GM19240 (cell line): ENCODE measurements around the gene CS.
"Not testable (repeated sequence)": the region's sequence is repeated elsewhere in the genome, so short reads cannot be mapped to it uniquely, and the experiment has no call there.

ENCODE experiments used
- DNase-seq: peaks from one replicate; pipeline ENCODE4 v3.0.0; 2011; ENCODE audit warnings: low spot score; ENCODE audit not compliant: insufficient read length

CS gene

DNA sequence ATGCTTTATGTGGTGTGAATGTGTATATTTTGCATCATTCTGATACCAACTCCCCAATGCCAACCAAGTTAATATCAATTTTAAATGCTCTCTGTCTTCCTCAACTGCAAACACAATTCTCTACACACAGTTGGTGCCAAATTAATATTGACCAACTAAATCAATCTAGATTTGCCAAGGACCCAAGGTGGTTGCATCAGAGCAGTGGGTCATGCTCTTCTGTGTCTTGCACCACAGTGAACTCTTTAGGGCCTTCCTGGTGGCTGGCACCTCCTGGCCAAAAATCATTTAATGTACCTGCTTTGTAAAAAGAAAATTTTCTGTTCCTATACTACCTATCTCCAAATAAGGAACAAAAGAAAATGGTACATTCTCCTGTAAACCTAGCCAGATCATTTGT is 19.3 kb downstream of the CS start:
- DNase-seq: no peak

GRCh38 chr12:56278905-56279304 is 21.2 kb downstream of the CS start:
- no peak for DNase-seq

- no peak for DNase-seq
Measured at GRCh38 chr12:56274299-56274698, 25.8 kb downstream of the CS start.

DNA sequence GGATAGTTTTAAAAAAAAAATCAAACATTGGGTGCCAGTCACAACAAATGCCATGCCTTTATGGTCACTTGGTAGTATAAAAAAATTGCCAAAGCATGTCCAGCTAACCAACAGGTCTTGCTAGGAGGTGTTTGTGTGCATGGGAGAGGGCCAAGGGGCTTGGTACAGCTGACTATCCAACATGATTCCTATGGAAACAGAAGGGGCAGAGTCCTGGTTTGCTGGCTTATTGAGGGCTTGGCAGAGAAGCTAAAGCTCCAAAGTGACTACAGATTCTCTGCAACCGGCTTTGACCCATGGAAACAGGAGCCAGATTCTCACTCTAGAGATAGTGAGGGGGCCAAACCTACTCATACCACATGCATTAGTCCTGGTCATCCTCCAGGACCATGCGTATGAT is 27.7 kb downstream of the CS start:
- DNase-seq: not testable (repeated sequence)

DNA sequence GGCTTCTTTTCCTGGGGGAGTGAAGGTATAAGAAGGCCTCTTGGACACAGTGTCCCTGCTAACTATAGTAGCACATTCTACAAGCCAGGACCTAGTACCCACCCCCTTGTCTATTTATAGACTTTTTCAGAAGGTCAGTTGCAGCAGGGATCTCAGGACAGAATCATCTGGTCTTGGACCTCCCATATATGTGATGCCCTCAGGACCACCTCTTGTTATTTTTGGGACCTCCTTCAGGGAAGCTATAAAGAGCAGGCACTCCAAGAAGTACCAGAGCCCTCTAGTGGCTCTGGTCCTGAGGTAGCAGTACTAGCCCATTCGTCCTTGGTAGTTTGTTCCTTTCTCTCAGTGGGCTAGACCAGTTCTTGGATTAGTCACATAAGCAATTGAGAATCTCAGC is 29.1 kb downstream of the CS start:
- no peak for DNase-seq

- DNase-seq: no peak
Measured at GRCh38 chr12:56267443-56268071, 32.6 kb downstream of the CS start.

- peak; percentile 92 for DNase-seq
Measured at GRCh38 chr12:56266693-56267442, 33.3 kb downstream of the CS start, which contains the start of gene COQ10A. COQ10A (plus strand) TSS chr12:56266942; CDS start chr12:56267119, 177 bp downstream.

DNA sequence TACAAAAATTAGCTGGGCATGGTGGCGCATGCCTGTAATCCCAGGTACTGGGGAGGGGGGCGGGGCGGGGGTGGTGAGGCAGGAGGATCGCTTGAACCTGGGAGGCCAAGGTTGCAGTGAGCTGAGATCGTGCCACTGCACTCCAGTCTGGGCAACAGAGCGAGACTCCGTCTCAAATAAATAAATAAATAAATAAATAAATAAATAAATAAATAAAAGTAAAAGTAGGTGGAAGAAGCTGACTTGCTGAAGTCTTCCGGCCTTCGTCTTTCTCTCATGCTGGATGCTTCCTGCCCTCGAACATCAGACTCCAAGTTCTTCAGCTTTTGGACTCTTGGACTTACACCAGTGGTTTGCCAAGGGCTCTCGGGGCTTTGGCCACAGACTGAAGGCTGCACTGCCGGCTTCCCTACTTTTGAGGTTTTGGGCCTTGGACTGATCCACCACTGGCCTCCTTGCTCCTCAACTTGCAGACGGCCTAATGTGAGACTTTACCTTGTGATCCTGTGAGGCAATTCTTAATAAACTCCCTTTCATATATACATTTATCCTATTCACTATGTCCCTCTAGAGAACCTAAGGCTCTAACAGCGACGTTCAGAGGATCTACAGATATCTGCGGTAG is 34.0 kb downstream of the CS start:
- DNase-seq: not testable (repeated sequence)

DNA sequence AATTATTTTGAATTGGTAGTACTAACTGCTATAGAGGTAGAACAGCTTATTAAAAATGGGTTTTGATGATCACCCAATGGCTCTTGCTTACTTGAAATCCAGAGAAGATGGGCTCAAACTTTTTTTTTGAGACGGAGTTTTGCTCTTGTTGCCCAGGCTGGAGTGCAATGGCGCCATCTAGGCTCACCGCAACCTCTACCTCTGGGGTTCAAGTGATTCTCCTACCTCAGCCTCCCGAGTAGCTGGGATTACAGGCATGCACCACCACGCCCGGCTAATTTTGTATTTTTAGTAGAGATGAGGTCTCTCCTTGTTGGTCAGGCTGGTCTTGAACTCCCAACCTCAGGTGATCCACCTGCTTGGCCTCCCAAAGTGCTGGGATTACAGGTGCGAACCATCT is 37.2 kb downstream of the CS start:
- DNase-seq: not testable (repeated sequence)

- DNase-seq: no peak
Measured at GRCh38 chr12:56261503-56262232, 38.5 kb downstream of the CS start.

GRCh38 chr12:56260921-56261320 is 39.2 kb downstream of the CS start:
- DNase-seq: no peak

DNA sequence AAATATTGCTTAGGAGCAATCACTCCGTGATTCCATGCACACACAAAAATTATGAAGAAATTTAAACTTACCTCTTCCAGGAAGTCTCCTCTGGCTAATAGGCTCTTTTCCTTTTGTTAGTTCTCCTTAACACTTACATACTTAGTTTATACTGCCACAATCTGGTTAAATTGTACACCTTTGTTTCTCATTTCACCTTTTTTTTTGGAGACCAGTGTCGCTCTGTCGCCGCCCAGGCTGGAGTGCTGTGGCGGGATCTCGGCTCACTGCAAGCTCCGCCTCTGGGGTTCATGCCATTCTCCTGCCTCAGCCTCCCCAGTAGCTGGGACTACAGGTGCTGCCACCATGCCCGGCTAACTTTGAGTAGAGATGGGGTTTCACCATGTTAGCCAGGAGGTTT is 39.8 kb downstream of the CS start:
- no peak for DNase-seq

GRCh38 chr12:56258820-56259183 is 41.3 kb downstream of the CS start:
- no peak for DNase-seq

GRCh38 chr12:56258068-56258819 is 41.9 kb downstream of the CS start, which contains the start of gene ANKRD52:
ANKRD52 (minus strand) TSS chr12:56258384; CDS start chr12:56258269, 115 bp downstream.
- peak; percentile 83 for DNase-seq

- DNase-seq: no peak
Measured at GRCh38 chr12:56257491-56258067, 42.6 kb downstream of the CS start.

DNA sequence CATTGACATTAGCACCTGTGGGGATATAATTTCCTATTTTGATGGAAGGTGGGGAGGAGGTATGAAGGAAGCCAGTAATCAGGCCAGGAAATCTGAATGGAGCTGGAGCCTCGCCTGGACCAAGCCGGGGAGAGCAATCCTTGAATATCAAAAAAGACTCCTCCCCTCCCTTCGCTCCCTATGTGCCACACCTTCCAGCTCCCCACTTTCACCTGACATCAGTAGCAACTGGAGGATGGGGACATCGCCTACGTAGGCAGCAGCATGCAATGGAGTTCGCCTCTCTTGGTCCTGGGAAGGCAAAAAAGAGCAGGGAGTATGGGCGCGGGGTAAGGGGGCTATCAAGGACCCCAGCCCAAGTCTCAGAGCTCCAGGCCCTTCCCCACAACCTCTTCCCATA is 43.1 kb downstream of the CS start:
- DNase-seq: no peak

DNA sequence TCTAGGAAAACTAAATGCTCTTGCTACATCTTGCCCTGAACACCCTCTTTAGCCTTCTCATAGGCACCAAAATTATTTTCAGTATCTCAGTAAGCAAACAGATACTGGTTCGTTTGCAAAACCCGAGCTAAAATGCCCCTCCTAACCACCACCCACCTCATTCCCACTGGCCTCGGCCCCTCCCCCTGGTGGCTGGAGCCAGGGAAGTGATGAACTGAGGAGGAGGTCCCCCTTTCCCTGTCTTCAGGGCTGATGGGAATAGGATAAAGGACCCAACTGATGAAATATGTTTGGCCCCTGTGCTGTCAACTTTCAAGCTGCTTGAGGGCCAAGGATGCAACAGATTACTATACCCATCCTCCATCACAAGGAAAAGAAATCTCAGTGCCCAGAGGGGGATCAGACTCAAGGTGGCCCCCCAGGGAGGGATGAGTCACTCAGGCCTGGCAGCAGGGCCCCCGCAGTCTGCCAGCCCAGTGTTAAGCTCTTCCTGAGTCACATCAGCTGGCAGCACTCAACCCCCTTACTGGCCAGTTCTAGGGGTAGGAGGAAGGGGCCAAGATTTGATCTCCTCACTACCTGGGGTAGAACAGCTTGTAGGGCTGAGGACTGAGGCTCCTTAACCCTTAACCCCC is 43.7 kb downstream of the CS start:
- DNase-seq: no peak

DNA sequence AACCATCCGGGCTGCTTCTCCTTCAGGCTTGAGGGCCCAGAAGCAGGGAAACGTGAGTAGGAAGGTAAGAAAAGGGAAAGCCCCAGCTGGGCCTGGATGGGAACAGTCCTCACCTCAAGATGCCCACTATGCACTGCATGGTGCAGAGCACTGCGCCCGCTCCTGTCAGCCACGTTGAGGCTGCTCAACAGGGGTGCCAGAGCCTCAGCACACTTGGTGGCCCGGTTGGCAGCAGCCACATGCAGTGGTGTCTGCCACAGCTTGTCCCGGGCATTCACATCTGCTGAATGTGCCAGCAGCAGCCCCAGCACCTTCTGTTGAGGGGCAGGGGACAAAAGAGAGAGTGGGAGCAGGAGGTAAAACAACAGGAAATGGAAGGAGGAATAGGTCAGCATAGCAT is 44.5 kb downstream of the CS start:
- DNase-seq: no peak

GRCh38 chr12:56253091-56253490 is 47.0 kb downstream of the CS start:
- DNase-seq: no peak

GRCh38 chr12:56252649-56253048 is 47.5 kb downstream of the CS start:
- DNase-seq: no peak
